ENCODE measurements around the gene LIMK2. TPM values are rescaled to one million over a fixed set of nuclear protein-coding genes. Genes with fewer than 3 reads are reported as not detected.
A peak's percentile ranks its signal among the peaks of the same experiment; 100 is the strongest.

LIMK2 gene
- total and polyA plus RNA-seq, 9 of the 15 experiments (the other 6 are each of a cell fraction or from before 2014, with no cell fraction given): 1.1 to 14.5 (median 8.5) TPM

DNA sequence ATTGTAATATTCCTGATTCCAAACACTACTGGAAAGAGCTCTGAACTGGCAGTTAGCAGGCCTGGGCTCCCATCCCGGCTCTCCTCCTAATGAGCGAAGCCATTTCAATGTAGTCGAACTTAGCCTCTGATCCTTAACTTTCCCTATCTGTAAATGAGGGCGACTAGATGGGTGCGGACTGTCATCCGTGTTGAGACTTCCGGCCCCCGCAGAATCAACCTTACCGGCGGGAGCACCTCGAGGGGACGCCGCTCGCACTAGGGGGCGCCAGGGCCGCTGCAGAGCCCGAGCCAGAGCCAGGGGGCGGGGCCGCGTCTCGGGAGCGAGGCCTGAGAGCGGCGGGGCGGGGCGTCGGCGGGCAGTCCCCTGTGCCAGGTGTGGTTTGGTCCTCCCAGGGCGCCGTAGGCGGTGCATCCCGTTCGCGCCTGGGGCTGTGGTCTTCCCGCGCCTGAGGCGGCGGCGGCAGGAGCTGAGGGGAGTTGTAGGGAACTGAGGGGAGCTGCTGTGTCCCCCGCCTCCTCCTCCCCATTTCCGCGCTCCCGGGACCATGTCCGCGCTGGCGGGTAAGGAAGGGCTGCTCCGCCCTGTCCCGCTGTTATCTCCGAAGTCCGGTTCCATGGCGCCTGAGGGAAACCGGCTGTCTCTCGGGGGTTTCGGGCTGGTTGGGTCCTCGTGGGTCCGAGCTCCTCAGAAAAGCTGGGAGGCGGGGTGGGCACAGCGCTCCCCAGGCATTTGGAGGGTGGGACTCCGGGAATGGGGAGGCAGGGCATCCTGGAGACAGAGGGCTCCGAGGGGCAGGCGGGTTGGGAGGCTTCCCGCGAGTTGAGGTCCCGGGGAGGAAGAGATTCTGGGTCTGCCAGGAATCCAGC, at the start of gene LIMK2 (continued):
- TF ChIP-seq KAT2B (IDR thresholded peaks at IDR 0.05; ENCODE audit: low read depth, low read length): no peak
- no peak for TF ChIP-seq SIRT6 (IDR thresholded peaks at IDR 0.05; ENCODE audit: low read depth, low read length)
- peak in 2 of 3 experiments; percentile 61 to 62 for TF ChIP-seq YY1 (IDR thresholded peaks at IDR 0.05; ENCODE audit: borderline replicate concordance in 1 of 3, control insufficient read depth in 1 of 3, extremely low read depth in 1 of 3, insufficient read depth in 3 of 3, insufficient read length in 1 of 3, insufficient replicate concordance in 2 of 3, low read depth in 1 of 3, low read length in 2 of 3)
- TF ChIP-seq CCAR2 (IDR thresholded peaks at IDR 0.05; ENCODE audit: low read depth, low read length): no peak
- no peak for TF ChIP-seq RBM17 (IDR thresholded peaks at IDR 0.05; ENCODE audit: borderline replicate concordance, low read depth, low read length)
- TF ChIP-seq RFX5 (IDR thresholded peaks at IDR 0.05; ENCODE audit: low read depth, low read length): no peak
- no peak for TF ChIP-seq ZFPM2 (CRISPR knock-in tag; IDR thresholded peaks at IDR 0.05)
- peak; percentile 66; the same call in 1 of the 2 replicates for TF ChIP-seq E2F3 (CRISPR knock-in tag; IDR thresholded peaks at IDR 0.05)
- 0 out of 2 replicates have a peak, but pooled peaks have one; percentile 2 for TF ChIP-seq TEAD4 (IDR thresholded peaks at IDR 0.05; ENCODE audit: low read length)
- TF ChIP-seq TEAD4 (CRISPR knock-in tag; IDR thresholded peaks at IDR 0.05; ENCODE audit: borderline replicate concordance): no peak
- TF ChIP-seq, protein P1, sequence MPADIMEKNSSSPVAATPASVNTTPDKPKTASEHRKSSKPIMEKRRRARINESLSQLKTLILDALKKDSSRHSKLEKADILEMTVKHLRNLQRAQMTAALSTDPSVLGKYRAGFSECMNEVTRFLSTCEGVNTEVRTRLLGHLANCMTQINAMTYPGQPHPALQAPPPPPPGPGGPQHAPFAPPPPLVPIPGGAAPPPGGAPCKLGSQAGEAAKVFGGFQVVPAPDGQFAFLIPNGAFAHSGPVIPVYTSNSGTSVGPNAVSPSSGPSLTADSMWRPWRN (IDR thresholded peaks at IDR 0.05; ENCODE audit: low read depth): no peak
- TF ChIP-seq FOXJ3 (CRISPR knock-in tag; IDR thresholded peaks at IDR 0.05): no peak
- TF ChIP-seq GATAD2A (IDR thresholded peaks at IDR 0.05): no peak
- no peak for TF ChIP-seq ZC3H8 (IDR thresholded peaks at IDR 0.05)
- no peak for TF ChIP-seq CSDE1 (IDR thresholded peaks at IDR 0.05)
- TF ChIP-seq, protein P2, sequence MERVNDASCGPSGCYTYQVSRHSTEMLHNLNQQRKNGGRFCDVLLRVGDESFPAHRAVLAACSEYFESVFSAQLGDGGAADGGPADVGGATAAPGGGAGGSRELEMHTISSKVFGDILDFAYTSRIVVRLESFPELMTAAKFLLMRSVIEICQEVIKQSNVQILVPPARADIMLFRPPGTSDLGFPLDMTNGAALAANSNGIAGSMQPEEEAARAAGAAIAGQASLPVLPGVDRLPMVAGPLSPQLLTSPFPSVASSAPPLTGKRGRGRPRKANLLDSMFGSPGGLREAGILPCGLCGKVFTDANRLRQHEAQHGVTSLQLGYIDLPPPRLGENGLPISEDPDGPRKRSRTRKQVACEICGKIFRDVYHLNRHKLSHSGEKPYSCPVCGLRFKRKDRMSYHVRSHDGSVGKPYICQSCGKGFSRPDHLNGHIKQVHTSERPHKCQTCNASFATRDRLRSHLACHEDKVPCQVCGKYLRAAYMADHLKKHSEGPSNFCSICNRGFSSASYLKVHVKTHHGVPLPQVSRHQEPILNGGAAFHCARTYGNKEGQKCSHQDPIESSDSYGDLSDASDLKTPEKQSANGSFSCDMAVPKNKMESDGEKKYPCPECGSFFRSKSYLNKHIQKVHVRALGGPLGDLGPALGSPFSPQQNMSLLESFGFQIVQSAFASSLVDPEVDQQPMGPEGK (CRISPR knock-in tag; IDR thresholded peaks at IDR 0.05; ENCODE audit: borderline replicate concordance): no peak
- TF ChIP-seq BCL6 (CRISPR knock-in tag; IDR thresholded peaks at IDR 0.05): no peak
- no peak for TF ChIP-seq LEF1 (IDR thresholded peaks at IDR 0.05)
- TF ChIP-seq CHCHD3 (CRISPR knock-in tag; IDR thresholded peaks at IDR 0.05): no peak
- no peak for TF ChIP-seq PRMT5 (CRISPR knock-in tag; IDR thresholded peaks at IDR 0.05)
- TF ChIP-seq HEY1 (CRISPR knock-in tag; IDR thresholded peaks at IDR 0.05; ENCODE audit: borderline replicate concordance): no peak
- no peak for TF ChIP-seq PCBP2 (IDR thresholded peaks at IDR 0.05; ENCODE audit: low read depth, low read length, poor library complexity, severe bottlenecking)
- no peak for TF ChIP-seq ZNF79 (CRISPR knock-in tag; IDR thresholded peaks at IDR 0.05; ENCODE audit: low read depth)
- 0 out of 4 replicates have a peak, but pooled peaks of 1 of the 2 experiments have one; percentile 26 for TF ChIP-seq KDM1A (IDR thresholded peaks at IDR 0.05)
- no peak for TF ChIP-seq ETV6 (IDR thresholded peaks at IDR 0.05; ENCODE audit: borderline replicate concordance in 1 of 2, low read depth in 2 of 2, low read length in 1 of 2)
- no peak for TF ChIP-seq ETV6 (CRISPR knock-in tag; IDR thresholded peaks at IDR 0.05; ENCODE audit: borderline replicate concordance)

Measured in K562 (cell line).